NCI-H82 treated with DMSO at 0.1 percent for 48 hours (cell line): ENCODE results near the gene ING2.

Experiments
- DNase-seq: peaks from one replicate; lab custom pipeline; 2025; ENCODE audit not compliant: unreplicated experiment; lab: John Stamatoyannopoulos, UW

Gene ING2

DNA sequence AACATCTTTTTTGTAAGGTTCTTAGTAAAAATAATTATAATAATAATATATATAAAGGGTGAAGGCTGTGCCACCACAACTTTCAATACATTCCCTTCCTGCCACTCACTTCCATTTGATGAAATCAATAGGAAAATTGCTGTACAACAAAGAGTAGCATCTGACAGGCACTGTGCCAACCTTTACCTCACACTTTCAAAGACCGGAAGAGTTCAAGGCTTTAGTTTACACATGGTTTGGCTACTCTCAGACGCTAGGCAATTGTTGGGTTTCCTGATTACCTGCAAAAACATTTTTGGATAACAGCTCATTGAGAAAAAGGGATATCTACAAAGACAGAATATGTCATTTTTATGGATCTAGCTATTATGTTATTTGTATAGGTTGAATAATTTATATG, 5.5 kb upstream of the ING2 start:
- no peak for DNase-seq

GRCh38 chr4:183499801-183500200, 5.1 kb upstream of the ING2 start:
- no peak for DNase-seq

- peak; percentile 1 for DNase-seq
These were observed 1.3 kb upstream of the ING2 start for GRCh38 chr4:183503497-183504063.

GRCh38 chr4:183504064-183504929, 561 bp upstream of the ING2 start:
- peak; percentile 84 for DNase-seq

- peak; percentile 37 for DNase-seq
These were observed 942 bp downstream of the ING2 start for GRCh38 chr4:183505611-183506388.

DNA sequence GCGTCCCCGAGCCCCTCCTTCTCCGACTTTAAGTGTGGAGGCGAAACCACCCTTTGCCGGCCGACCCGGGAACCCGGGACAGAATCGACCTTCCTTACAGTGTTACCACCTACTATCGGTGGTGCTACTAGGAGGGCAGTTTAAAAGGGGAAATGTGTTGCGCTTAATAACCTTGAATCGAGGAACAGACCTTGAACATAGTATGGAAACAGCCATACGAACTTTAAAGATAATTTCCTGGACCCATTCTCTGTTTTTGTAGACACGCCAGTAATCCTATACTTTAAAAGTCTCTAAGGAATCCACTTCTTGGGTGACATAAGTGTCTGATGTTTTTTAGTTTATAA, 1.5 kb downstream of the ING2 start:
- no peak for DNase-seq

DNA sequence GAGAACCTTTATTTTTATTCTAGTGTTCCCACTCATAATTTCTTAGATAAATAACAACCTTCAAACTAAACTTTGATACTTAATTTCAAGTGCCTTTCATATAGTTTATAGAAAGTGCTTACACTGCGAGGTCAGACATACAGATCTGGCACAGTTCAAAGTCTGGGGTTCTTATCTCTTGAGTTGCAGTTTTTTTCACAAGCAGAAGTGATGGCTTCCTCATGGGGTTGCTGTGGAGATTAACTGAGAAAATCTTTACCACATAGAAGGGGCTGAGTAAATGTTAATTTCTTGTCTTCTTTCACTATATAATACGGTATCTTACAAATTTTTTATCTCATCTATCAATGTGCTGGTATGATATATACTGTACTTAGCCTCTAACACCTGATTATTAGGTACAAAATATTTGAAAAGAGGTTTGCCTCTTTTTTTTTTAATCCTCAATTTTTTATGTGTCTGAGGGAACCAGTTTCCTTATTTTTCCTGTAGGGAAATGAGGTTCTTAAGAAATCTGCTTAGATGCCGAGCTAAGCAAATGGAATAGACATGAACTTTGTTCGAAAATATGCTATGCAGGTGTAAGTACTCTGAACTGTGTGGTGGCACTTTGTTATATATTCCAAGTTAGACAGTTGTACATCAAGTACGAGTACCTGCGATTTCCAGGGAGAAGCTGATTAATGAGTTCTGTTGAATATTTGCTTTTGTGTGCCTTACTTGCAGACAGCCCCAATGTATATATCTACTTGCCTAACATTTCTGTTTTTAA, 3.3 kb downstream of the ING2 start:
- DNase-seq, result no peak

DNA sequence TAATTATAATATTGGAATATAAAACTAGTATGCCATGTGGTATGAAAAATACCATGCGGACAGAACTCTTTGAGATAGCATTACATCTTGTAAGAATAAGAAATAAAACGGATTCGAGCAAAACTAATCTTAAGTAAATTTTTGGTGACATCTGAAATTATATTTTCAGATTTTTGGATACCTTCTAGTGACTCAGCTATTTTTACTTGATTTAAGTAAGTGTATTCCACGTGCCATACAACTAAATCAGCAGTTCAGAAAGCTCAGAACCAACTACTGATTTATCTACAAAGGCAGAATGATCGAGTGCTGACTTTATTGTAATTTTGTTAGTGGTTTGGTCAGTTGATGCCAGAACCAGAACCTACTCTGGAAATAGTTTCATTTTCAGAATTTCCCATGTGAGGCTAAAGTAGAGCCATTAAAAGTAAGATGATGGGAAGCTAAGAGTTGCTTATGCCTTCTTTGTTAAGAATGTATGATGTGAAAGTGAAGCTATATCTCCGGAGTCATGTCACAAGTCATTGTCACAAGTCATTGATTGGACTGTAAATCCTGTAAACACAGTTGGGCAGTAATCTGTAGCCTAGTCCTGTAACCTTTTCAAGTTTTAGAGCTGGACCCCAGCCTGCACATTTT, 4.0 kb downstream of the ING2 start:
- DNase-seq, result no peak

- DNase-seq, result no peak
These were observed 10.6 kb downstream of the ING2 start for GRCh38 chr4:183515411-183515810.

GRCh38 chr4:183517194-183517593, 12.3 kb downstream of the ING2 start:
- no peak for DNase-seq

DNA sequence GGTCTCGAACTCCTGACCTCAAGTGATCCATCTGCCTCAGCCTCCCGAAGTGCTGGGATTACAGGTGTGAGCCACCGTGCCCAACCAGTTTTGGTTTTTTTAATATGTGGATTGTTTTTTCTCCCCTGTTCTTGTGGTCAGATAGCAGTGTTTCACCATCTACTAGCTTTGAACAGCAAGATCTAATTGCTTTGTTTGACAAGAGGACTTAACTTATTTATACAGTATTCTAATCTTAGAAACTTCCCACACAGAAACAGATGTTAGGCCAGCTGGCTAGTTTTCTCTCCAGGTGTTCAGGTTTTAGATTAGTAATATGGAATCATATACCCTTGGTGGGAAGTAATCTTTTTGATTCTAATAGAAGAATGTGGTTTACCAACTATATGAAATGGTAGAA, 12.9 kb downstream of the ING2 start:
- DNase-seq, result peak; percentile 11

- peak; percentile 1 for DNase-seq
These were observed 18.0 kb downstream of the ING2 start for GRCh38 chr4:183522821-183523220.

DNA sequence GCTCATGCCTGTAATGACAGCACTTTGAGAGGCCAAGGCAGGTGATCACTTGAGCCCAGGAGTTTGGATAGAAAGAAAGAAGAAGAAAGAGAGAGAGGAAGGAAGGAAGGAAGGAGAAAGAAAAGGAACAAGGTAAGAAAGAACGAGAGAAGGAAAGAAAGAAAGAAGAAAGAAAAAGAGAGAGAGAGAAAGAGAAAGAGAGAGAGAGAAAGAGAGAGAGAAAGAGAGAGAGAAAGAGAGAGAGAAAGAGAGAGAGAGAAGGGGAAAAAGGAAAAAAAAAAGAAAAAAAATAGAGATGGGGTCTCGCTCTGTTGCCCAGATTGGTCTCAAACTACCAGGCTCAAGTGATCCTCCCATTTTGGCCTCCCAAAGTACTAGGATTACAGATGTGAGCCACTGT, 22.5 kb downstream of the ING2 start:
- DNase-seq, result no peak

GRCh38 chr4:183532821-183533220, 28.0 kb downstream of the ING2 start:
- DNase-seq, result no peak

DNA sequence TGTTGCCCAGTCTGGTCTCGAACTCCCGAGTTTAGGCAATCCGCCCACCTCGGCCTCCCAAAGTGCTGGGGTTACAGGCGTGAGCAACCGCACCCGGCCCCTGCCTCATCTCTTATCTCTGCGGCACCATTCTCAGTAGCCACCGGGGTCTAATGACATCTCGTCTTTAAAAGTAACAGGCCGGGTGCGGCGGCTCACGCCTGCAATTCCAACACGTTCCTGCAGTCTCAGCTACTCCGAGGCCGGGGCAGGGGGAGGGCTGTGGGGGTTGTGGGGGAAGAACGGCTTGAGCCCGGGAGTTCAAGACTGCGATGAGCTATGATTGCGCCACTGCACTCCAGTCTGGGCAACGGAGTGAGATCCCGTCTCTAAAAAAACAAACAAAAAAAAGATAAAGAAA, 28.8 kb downstream of the ING2 start:
- DNase-seq, result no peak

GRCh38 chr4:183540410-183541009, 35.7 kb downstream of the ING2 start:
- DNase-seq, result no peak

GRCh38 chr4:183541010-183541751, 36.3 kb downstream of the ING2 start:
- no peak for DNase-seq

GRCh38 chr4:183541752-183542040, 36.8 kb downstream of the ING2 start:
- peak; percentile 26 for DNase-seq

DNA sequence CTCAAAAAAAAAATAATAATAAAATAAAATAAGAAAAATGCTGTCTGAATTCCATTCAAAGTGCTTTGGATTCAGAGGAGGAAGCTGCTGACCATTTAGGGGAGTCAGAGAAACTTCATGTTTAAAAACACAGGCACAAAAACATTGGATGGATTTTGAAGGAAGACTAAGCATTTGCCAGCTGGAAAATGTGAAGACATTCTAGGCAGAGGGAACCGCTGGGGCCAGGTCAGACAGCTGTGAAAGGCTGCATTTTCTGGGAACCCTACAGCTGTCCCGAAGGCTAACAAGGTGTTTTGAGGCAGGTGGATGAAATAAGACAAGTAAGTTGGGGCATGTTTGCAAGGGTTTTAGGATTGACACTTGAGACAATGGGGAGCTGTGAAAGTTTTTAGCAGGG, 38.6 kb downstream of the ING2 start:
- no peak for DNase-seq

GRCh38 chr4:183544109-183544508, 39.3 kb downstream of the ING2 start:
- DNase-seq, result no peak
